ENCODE measurements around the gene TIMM10. TPM values are rescaled to one million over a fixed set of nuclear protein-coding genes. Genes with fewer than 3 reads are reported as not detected.

Gene TIMM10
- polyA plus RNA-seq, 1 donor from 2014 or later, result 63.6 TPM

GRCh38 chr11:57508341-57509170 is 22.0 kb downstream of the TIMM10 start:
- no peaks in the 10 kb centered on the region for H4K20me1 ChIP-seq (ENCODE audit: insufficient read depth)
- no peaks in the 10 kb centered on the region for H3K79me2 ChIP-seq (replicated peaks; ENCODE audit: insufficient read depth, low read length)
- H3K9ac ChIP-seq (ENCODE audit: low read length), result no peak overlapping the region
- H3F3A ChIP-seq (ENCODE audit: insufficient read depth, low read length, poor library complexity, severe bottlenecking), result no peaks in the 10 kb centered on the region
- no peak overlapping the region for H3K4me3 ChIP-seq (ENCODE audit: low read length)
- H3K27me3 ChIP-seq (ENCODE audit: insufficient read depth, low read depth, low read length), result peaks cover 16% of the 10 kb centered on the region
- H2AFZ ChIP-seq (ENCODE audit: low read depth, low read length), result no peak overlapping the region
- H3K36me3 ChIP-seq (ENCODE audit: insufficient read depth, low read length), result no peaks in the 10 kb centered on the region
- H3K27ac ChIP-seq (ENCODE audit: low read length), result no peak overlapping the region
- TF ChIP-seq POLR2AphosphoS5 (IDR thresholded peaks at IDR 0.05), result no peak
- no peak for TF ChIP-seq EZH2 (IDR thresholded peaks at IDR 0.05; ENCODE audit: borderline replicate concordance, insufficient read depth, low read length, poor library complexity, severe bottlenecking)
- TF ChIP-seq CTCF (IDR thresholded peaks at IDR 0.05; ENCODE audit: poor library complexity, severe bottlenecking), result no peak
- TF ChIP-seq MXI1 (conservative IDR thresholded peaks at IDR 0.05; ENCODE audit: poor library complexity, severe bottlenecking), result no peak
- TF ChIP-seq SMC3 (conservative IDR thresholded peaks at IDR 0.05; ENCODE audit: poor library complexity), result no peak
- TF ChIP-seq EP300 (conservative IDR thresholded peaks at IDR 0.05; ENCODE audit: poor library complexity, severe bottlenecking), result no peak
- no peak for TF ChIP-seq TAF1 (IDR thresholded peaks at IDR 0.05; ENCODE audit: low read depth)
- no peak for TF ChIP-seq REST (IDR thresholded peaks at IDR 0.05; ENCODE audit: borderline replicate concordance)
- no peak for TF ChIP-seq RAD21 (conservative IDR thresholded peaks at IDR 0.05)
- no peaks in the 10 kb centered on the region for H3K9me2 ChIP-seq (ENCODE audit: insufficient read depth, low read length)
- no peak overlapping the region for H3K4me2 ChIP-seq (ENCODE audit: low read length)
- no peaks in the 10 kb centered on the region for H3K9me3 ChIP-seq (ENCODE audit: low read length)

DNA sequence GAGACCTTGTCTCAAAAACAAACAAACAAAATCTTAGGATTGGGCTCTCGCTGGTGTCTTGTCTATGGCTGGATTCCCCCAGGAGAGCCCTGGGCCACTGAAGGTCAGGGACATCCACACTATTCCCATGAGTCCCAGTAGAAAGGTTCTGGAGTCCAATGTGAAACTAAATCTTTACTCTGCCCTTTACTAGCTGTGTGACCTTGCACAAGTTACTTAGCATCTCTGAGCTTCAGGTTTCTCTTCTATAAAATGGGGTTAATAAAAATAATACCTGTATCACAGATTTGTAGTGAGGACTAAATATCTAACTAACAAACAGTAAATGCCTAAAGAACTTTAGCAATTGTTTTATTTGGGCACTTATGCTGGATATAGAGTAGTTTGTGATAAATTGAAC is 24.0 kb downstream of the TIMM10 start:
- Histone ChIP-seq H3K9me3 (ENCODE audit: low read length) (no peaks in the 10 kb centered on the region), H3K4me2 (ENCODE audit: low read length) (no peak overlapping the region), H2AFZ (ENCODE audit: low read depth, low read length) (no peak overlapping the region), H3K27me3 (ENCODE audit: insufficient read depth, low read depth, low read length) (no peaks in the 10 kb centered on the region), H3K4me3 (ENCODE audit: low read length) (no peak overlapping the region), H3K27ac (ENCODE audit: low read length) (no peak overlapping the region), H3K9me2 (ENCODE audit: insufficient read depth, low read length) (no peaks in the 10 kb centered on the region), H3K79me2 (replicated peaks; ENCODE audit: insufficient read depth, low read length) (no peaks in the 10 kb centered on the region), H3K36me3 (ENCODE audit: insufficient read depth, low read length) (no peaks in the 10 kb centered on the region), H3F3A (ENCODE audit: insufficient read depth, low read length, poor library complexity, severe bottlenecking) (no peaks in the 10 kb centered on the region), H3K9ac (ENCODE audit: low read length) (no peak overlapping the region), H4K20me1 (ENCODE audit: insufficient read depth) (no peaks in the 10 kb centered on the region)
- TF ChIP-seq EZH2 (IDR thresholded peaks at IDR 0.05; ENCODE audit: borderline replicate concordance, insufficient read depth, low read length, poor library complexity, severe bottlenecking) (no peak), SMC3 (conservative IDR thresholded peaks at IDR 0.05; ENCODE audit: poor library complexity) (no peak), MXI1 (conservative IDR thresholded peaks at IDR 0.05; ENCODE audit: poor library complexity, severe bottlenecking) (no peak), REST (IDR thresholded peaks at IDR 0.05; ENCODE audit: borderline replicate concordance) (no peak), EP300 (conservative IDR thresholded peaks at IDR 0.05; ENCODE audit: poor library complexity, severe bottlenecking) (no peak), POLR2AphosphoS5 (IDR thresholded peaks at IDR 0.05) (no peak), CTCF (IDR thresholded peaks at IDR 0.05; ENCODE audit: poor library complexity, severe bottlenecking) (no peak), TAF1 (IDR thresholded peaks at IDR 0.05; ENCODE audit: low read depth) (no peak), RAD21 (conservative IDR thresholded peaks at IDR 0.05) (no peak)
